H1 (cell line): ENCODE measurements around the gene ADIPOR1. TPM values are rescaled to one million over a fixed set of nuclear protein-coding genes. Genes with fewer than 3 reads are reported as not detected.

Experiments used
- CBX5 ChIP-seq: fragments of 300-800, 300-1000 bp; sonication (generic); IDR thresholded peaks from 2 replicates; pipeline ENCODE4 v1.7.1; 2016; ENCODE audit warnings: antibody characterized with exemption, low read length, low read depth
- polyA plus RNA-seq, 7 experiments: library from polyadenylated mRNA; depleted of rRNA in 3 of 7; stranded (reverse) in 5 of 7; unstranded in 2 of 7; fragments of >200 nt in 5 of 7; fragments of 200-250 nt in 2 of 7; gene quantifications; 1 replicate in 5 of 7; 2 replicates in 1 of 7; 4 replicates in 1 of 7; pipeline versions ENCODE4 v1.2.1 to v1.2.3, GENCODE V29; 2011 to 2013; ENCODE audit warnings: missing spikeins in 2 of 7, mixed read lengths in 2 of 7
- total RNA-seq: library from RNA; stranded (reverse); fragmentation: NEBNext Ultra II Directional; extraction: Animal tissue kit (Norgen Biotek cat#: 25700); gene quantifications from 2 replicates; pipeline ENCODE4 v1.2.1, GENCODE V29; 2021
- TF ChIP-seq, protein P1 (sequence below): fragments of 300-600 bp; sonication (generic); IDR thresholded peaks from 2 replicates; pipeline ENCODE4 v1.7.1; 2012; ENCODE audit warnings: low read length, moderate library complexity, mild to moderate bottlenecking, inconsistent platforms; ENCODE audit not compliant: insufficient replicate concordance

ADIPOR1 gene
- total and polyA plus RNA-seq, 2 of the 8 experiments (the other 6 are each of a cell fraction or from before 2014, with no cell fraction given) = 69.8 to 118 TPM

- TF ChIP-seq, protein P1, sequence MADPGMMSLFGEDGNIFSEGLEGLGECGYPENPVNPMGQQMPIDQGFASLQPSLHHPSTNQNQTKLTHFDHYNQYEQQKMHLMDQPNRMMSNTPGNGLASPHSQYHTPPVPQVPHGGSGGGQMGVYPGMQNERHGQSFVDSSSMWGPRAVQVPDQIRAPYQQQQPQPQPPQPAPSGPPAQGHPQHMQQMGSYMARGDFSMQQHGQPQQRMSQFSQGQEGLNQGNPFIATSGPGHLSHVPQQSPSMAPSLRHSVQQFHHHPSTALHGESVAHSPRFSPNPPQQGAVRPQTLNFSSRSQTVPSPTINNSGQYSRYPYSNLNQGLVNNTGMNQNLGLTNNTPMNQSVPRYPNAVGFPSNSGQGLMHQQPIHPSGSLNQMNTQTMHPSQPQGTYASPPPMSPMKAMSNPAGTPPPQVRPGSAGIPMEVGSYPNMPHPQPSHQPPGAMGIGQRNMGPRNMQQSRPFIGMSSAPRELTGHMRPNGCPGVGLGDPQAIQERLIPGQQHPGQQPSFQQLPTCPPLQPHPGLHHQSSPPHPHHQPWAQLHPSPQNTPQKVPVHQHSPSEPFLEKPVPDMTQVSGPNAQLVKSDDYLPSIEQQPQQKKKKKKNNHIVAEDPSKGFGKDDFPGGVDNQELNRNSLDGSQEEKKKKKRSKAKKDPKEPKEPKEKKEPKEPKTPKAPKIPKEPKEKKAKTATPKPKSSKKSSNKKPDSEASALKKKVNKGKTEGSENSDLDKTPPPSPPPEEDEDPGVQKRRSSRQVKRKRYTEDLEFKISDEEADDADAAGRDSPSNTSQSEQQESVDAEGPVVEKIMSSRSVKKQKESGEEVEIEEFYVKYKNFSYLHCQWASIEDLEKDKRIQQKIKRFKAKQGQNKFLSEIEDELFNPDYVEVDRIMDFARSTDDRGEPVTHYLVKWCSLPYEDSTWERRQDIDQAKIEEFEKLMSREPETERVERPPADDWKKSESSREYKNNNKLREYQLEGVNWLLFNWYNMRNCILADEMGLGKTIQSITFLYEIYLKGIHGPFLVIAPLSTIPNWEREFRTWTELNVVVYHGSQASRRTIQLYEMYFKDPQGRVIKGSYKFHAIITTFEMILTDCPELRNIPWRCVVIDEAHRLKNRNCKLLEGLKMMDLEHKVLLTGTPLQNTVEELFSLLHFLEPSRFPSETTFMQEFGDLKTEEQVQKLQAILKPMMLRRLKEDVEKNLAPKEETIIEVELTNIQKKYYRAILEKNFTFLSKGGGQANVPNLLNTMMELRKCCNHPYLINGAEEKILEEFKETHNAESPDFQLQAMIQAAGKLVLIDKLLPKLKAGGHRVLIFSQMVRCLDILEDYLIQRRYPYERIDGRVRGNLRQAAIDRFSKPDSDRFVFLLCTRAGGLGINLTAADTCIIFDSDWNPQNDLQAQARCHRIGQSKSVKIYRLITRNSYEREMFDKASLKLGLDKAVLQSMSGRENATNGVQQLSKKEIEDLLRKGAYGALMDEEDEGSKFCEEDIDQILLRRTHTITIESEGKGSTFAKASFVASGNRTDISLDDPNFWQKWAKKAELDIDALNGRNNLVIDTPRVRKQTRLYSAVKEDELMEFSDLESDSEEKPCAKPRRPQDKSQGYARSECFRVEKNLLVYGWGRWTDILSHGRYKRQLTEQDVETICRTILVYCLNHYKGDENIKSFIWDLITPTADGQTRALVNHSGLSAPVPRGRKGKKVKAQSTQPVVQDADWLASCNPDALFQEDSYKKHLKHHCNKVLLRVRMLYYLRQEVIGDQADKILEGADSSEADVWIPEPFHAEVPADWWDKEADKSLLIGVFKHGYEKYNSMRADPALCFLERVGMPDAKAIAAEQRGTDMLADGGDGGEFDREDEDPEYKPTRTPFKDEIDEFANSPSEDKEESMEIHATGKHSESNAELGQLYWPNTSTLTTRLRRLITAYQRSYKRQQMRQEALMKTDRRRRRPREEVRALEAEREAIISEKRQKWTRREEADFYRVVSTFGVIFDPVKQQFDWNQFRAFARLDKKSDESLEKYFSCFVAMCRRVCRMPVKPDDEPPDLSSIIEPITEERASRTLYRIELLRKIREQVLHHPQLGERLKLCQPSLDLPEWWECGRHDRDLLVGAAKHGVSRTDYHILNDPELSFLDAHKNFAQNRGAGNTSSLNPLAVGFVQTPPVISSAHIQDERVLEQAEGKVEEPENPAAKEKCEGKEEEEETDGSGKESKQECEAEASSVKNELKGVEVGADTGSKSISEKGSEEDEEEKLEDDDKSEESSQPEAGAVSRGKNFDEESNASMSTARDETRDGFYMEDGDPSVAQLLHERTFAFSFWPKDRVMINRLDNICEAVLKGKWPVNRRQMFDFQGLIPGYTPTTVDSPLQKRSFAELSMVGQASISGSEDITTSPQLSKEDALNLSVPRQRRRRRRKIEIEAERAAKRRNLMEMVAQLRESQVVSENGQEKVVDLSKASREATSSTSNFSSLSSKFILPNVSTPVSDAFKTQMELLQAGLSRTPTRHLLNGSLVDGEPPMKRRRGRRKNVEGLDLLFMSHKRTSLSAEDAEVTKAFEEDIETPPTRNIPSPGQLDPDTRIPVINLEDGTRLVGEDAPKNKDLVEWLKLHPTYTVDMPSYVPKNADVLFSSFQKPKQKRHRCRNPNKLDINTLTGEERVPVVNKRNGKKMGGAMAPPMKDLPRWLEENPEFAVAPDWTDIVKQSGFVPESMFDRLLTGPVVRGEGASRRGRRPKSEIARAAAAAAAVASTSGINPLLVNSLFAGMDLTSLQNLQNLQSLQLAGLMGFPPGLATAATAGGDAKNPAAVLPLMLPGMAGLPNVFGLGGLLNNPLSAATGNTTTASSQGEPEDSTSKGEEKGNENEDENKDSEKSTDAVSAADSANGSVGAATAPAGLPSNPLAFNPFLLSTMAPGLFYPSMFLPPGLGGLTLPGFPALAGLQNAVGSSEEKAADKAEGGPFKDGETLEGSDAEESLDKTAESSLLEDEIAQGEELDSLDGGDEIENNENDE = no peak
- no peak for TF ChIP-seq CBX5
- TF ChIP-seq, all 59 proteins: peak for 0
These were observed 13.6 kb downstream of the ADIPOR1 start (continued) for GRCh38 chr1:202944438-202944921.
